IPS-18a (cell line): ENCODE results near the gene SH3PXD2A.

Source experiments
- H3K27ac ChIP-seq: one replicate; pipeline ENCODE4 v1.5.1; 2013; ENCODE audit warnings: low read length
- H3K27me3 ChIP-seq: one replicate; pipeline ENCODE4 v1.6.1; 2013; ENCODE audit warnings: mild to moderate bottlenecking, low read length; ENCODE audit not compliant: control insufficient read depth, insufficient read depth
- H3K36me3 ChIP-seq: one replicate; pipeline ENCODE4 v1.6.1; 2013; ENCODE audit warnings: low read depth, low read length; ENCODE audit not compliant: control insufficient read depth
- H3K4me1 ChIP-seq: one replicate; pipeline ENCODE4 v1.6.1; 2013; ENCODE audit warnings: low read depth, low read length; ENCODE audit not compliant: control insufficient read depth
- H3K4me3 ChIP-seq: one replicate; pipeline ENCODE4 v1.5.1; 2013; ENCODE audit warnings: low read length
- H3K9ac ChIP-seq: one replicate; pipeline ENCODE4 v1.6.1; 2013; ENCODE audit warnings: mild to moderate bottlenecking, low read length, moderate library complexity
- H3K9me3 ChIP-seq: one replicate; pipeline ENCODE4 v1.6.1; 2013; ENCODE audit warnings: low read depth, low read length; ENCODE audit not compliant: control insufficient read depth

Gene SH3PXD2A

GRCh38 chr10:103828107-103828506 is 27.3 kb downstream of the SH3PXD2A start:
- Histone ChIP-seq H3K4me1 (peaks cover 4% of the 10 kb centered on the region), H3K4me3 (no peak overlapping the region), H3K9me3 (no peaks in the 10 kb centered on the region), H3K27ac (no peak overlapping the region), H3K36me3 (no peaks in the 10 kb centered on the region), H3K27me3 (no peaks in the 10 kb centered on the region), H3K9ac (no peak overlapping the region)

GRCh38 chr10:103826885-103827284 is 28.5 kb downstream of the SH3PXD2A start:
- Histone ChIP-seq H3K4me3 (no peak overlapping the region), H3K4me1 (peaks cover 9% of the 10 kb centered on the region)

GRCh38 chr10:103824281-103824680 is 31.1 kb downstream of the SH3PXD2A start:
- Histone ChIP-seq H3K27ac (no peak overlapping the region), H3K4me3 (no peak overlapping the region), H3K27me3 (no peaks in the 10 kb centered on the region), H3K9ac (no peak overlapping the region), H3K36me3 (no peaks in the 10 kb centered on the region), H3K4me1 (peaks cover 5% of the 10 kb centered on the region), H3K9me3 (no peaks in the 10 kb centered on the region)

More at GRCh38 chr10:103826885-103827284, 28.5 kb downstream of the SH3PXD2A start:
- Histone ChIP-seq H3K9me3 (no peaks in the 10 kb centered on the region), H3K36me3 (no peaks in the 10 kb centered on the region), H3K27me3 (no peaks in the 10 kb centered on the region), H3K9ac (no peak overlapping the region), H3K27ac (no peak overlapping the region)

GRCh38 chr10:103823706-103824272 is 31.6 kb downstream of the SH3PXD2A start:
- H3K27ac ChIP-seq = no peak overlapping the region
- no peak overlapping the region for H3K4me3 ChIP-seq
- no peaks in the 10 kb centered on the region for H3K9me3 ChIP-seq
- H3K36me3 ChIP-seq = no peaks in the 10 kb centered on the region
- peaks cover 5% of the 10 kb centered on the region for H3K4me1 ChIP-seq
- no peaks in the 10 kb centered on the region for H3K27me3 ChIP-seq
- no peak overlapping the region for H3K9ac ChIP-seq

GRCh38 chr10:103822800-103823199 is 32.6 kb downstream of the SH3PXD2A start:
- Histone ChIP-seq H3K4me1 (peaks cover 5% of the 10 kb centered on the region), H3K9ac (no peak overlapping the region), H3K27me3 (no peaks in the 10 kb centered on the region), H3K9me3 (no peaks in the 10 kb centered on the region), H3K27ac (no peak overlapping the region), H3K4me3 (no peak overlapping the region), H3K36me3 (no peaks in the 10 kb centered on the region)

- no peak overlapping the region for H3K27ac ChIP-seq
- no peak overlapping the region for H3K4me3 ChIP-seq
- H3K27me3 ChIP-seq = no peaks in the 10 kb centered on the region
These were observed 33.2 kb downstream of the SH3PXD2A start for GRCh38 chr10:103822107-103822716.

GRCh38 chr10:103820101-103821062 is 35.0 kb downstream of the SH3PXD2A start:
- Histone ChIP-seq H3K4me1 (peaks cover 5% of the 10 kb centered on the region), H3K9ac (no peak overlapping the region)

More at GRCh38 chr10:103822107-103822716, 33.2 kb downstream of the SH3PXD2A start:
- Histone ChIP-seq H3K9me3 (no peaks in the 10 kb centered on the region), H3K4me1 (peaks cover 5% of the 10 kb centered on the region), H3K9ac (no peak overlapping the region), H3K36me3 (no peaks in the 10 kb centered on the region)

GRCh38 chr10:103819493-103819892 is 35.9 kb downstream of the SH3PXD2A start:
- H3K9me3 ChIP-seq = no peaks in the 10 kb centered on the region
- H3K9ac ChIP-seq = no peak overlapping the region
- H3K4me1 ChIP-seq = peaks cover 5% of the 10 kb centered on the region
- no peaks in the 10 kb centered on the region for H3K27me3 ChIP-seq
- H3K4me3 ChIP-seq = no peak overlapping the region
- no peaks in the 10 kb centered on the region for H3K36me3 ChIP-seq
- no peak overlapping the region for H3K27ac ChIP-seq

More at GRCh38 chr10:103820101-103821062, 35.0 kb downstream of the SH3PXD2A start:
- Histone ChIP-seq H3K36me3 (no peaks in the 10 kb centered on the region), H3K27me3 (no peaks in the 10 kb centered on the region), H3K4me3 (no peak overlapping the region), H3K9me3 (no peaks in the 10 kb centered on the region), H3K27ac (no peak overlapping the region)

- Histone ChIP-seq H3K27me3 (no peaks in the 10 kb centered on the region), H3K9me3 (no peaks in the 10 kb centered on the region), H3K9ac (no peak overlapping the region), H3K27ac (no peak overlapping the region), H3K4me3 (no peak overlapping the region), H3K36me3 (no peaks in the 10 kb centered on the region), H3K4me1 (peaks cover 5% of the 10 kb centered on the region)
These were observed 36.5 kb downstream of the SH3PXD2A start for GRCh38 chr10:103818765-103819374.

- Histone ChIP-seq H3K36me3 (no peaks in the 10 kb centered on the region), H3K27me3 (no peaks in the 10 kb centered on the region), H3K4me1 (peaks cover 5% of the 10 kb centered on the region), H3K9ac (no peak overlapping the region), H3K27ac (no peak overlapping the region), H3K4me3 (no peak overlapping the region), H3K9me3 (no peaks in the 10 kb centered on the region)
These were observed 37.3 kb downstream of the SH3PXD2A start for GRCh38 chr10:103818105-103818504.

GRCh38 chr10:103816431-103816830 is 38.9 kb downstream of the SH3PXD2A start:
- H3K4me3 ChIP-seq = no peak overlapping the region
- no peaks in the 10 kb centered on the region for H3K9me3 ChIP-seq
- no peaks in the 10 kb centered on the region for H3K36me3 ChIP-seq
- H3K9ac ChIP-seq = no peak overlapping the region
- no peaks in the 10 kb centered on the region for H3K4me1 ChIP-seq
- H3K27ac ChIP-seq = no peak overlapping the region
- H3K27me3 ChIP-seq = no peaks in the 10 kb centered on the region
